GM04503 (cell line): Measurements from ENCODE around the gene ZNF792.
"Not testable (repeated sequence)": the region's sequence is repeated elsewhere in the genome, so short reads cannot be mapped to it uniquely, and the experiment has no call there.

Experiments used
- DNase-seq: peaks from one replicate; pipeline ENCODE4 v3.0.0-alpha.2; 2012; ENCODE audit warnings: low read depth

ZNF792 gene

DNA sequence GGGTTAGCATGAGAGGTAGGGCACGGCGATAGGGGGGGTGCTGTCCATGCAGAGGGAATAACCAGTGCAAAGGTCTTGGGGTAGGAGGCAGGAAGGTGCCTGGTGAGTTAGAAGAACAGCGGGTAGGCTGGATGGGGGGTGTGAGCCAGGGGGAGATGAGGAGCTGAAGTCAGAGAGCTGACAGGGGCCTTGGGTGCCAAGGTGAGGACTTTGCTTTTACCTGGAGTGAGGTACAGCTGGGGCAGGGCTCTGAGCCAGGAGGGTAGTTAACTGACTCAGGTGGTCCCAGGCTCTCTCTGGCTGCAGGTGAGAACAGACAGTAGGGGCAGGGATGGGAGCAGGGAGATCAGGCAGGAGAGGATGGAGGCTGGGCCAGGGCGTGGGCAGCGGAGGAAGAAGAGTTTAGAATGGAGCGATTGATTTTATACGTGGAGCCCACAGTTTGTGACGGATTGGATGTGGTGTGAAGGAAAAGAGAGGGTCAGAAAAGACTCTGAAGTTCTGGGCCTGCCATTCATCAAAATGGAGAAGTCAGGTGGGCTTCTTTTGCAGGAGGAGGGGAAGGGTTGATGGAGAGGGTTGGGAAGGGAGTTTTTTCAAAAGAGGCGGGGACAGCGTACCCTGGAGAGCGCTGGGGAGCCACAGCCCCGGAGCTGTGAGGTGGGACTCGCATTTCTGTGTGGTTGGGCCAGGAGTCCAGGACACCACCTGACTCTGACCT lies 34.9 kb upstream of the ZNF792 start:
- no peak for DNase-seq

DNA sequence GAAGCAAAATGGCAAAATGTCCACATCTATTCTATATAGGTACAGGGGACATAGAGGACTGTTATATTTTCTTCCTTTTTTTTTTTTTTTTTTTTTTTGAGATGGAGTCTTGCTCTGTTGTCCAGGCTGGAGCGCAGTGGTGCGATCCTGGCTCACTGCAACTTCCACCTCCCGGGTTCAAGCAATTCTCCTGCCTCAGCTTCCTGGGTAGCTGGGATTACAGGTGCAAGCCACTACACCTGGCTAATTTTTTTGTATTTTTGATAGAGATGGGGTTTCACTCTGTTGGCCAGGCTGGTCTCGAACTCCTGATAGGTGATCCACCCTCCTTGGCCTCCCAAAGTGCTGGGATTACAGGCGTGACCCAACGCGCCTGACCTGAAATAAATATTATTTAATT lies 34.2 kb upstream of the ZNF792 start:
- DNase-seq, result not testable (repeated sequence)

DNA sequence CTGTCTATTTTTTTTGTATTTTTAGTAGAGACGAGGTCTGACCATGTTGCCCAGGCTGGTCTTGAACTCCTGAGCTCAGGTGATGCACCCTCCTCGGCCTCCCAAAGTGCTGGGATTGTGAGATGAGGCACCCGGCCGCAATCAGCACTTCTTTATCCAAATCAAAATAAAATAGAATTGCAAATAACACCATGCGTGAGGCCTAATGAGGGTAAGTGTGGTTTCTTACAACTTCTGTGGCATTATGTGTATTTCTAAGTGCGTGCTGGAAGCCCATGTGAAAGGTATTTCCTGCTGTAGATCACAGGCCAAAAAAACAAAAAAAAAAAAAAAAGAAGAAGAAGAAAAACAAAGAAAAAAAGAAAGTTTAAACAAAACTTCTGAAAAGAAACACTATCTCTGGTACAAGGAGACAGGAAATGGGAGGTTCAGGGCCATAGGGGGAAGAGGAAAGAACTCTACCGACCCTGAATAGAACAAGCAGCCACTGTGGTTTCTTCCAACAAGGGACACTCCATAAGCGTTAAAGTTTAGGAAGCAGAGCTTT lies 33.1 kb upstream of the ZNF792 start:
- DNase-seq, result no peak

DNA sequence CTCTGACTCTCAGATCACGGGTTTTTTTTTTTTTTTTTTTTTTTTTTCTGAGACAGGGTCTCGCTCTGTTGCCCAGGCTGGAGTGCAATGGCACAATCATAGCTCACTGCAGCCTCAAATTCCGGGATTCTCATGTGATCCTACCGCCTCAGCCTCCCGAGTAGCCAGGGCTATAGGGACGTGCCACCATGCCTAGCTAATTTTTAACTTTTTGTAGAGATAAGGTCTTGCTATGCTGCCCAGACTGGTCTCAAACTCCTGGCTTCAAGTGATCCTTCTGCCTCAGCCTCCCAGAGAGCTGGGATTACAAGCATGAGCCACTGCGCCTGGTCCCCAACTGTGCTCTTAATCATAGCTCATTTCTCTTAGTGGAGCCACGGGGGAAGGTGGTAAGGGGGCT lies 31.5 kb upstream of the ZNF792 start:
- no peak for DNase-seq

DNA sequence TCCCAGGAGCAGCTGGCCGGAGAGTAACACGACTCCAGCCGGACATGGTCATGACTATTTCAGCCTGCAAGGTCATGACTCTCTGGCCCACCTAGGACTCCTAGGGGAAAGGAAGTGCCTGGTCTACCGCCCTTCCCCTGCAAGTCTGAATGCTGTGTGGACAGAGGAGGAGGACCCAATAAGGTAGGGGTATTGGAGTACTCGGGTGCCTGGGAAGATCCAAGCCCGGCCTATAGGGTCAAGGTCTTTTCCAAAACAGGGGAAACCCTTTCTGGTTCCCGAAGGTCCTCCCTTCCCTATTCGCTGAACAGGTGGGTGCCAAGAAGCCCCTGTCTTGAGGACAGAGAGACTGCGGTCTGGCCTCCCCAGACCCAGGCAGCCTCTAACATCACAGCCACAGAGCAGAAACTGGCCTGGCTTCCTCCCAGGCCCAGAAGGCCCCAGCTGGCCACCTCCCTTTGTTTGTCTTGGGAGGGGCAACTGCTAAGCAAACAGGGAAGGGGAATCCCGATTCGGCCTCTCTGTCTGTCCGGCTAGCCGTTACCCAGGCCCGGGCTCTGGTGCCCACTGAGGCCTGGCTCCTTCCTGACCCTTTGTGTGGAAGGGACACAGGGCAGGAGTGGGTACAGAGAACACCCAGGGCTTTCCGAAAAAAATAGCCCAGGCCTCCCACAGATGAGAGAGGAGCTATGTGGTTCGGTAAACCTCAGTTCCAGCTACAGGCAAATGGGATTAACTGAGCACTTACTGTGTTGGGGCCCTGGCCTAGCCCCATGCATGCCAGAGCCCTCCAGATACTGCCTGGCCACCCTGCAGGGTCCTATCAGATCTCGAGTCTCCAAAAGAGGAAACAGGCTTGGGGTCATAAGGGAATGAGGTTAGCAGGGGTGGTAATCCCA lies 30.9 kb upstream of the ZNF792 start:
- no peak for DNase-seq

DNA sequence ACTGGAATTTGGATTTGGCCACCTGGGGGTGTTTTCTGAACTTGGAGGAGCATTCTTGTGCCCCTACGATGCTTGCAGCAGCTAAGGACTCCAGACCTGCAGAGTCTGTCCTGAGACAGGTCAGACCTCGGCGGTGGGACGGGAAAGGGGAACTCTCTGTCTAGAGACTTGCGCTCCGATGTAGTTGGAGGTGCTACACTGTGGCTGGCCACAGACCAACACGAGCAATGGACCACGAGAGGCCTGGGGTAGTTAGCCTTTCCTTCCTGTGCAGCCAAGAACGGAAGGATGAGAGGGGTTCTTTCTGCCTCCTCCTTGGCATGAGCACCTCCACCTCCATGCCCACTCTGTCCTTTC lies 30.2 kb upstream of the ZNF792 start:
- DNase-seq, result no peak

DNA sequence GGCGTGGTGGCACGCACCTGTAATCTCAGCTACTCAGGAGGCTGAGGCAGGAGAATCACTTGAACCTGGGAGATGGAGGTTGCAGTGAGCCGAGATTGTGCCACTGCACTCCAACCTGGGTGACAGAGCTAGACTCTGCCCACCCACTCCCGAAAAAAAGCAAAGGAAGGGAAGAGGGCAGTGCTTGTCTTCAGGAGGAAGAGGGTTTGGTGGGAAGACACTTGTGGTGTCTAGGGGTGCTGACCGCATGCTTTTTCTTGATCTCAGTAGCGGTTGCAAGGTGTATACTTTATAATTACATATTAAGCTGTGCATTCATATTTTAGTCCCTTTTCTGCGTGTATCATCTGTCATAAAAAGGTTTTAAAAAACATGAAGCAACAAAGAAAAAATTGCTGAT lies 28.6 kb upstream of the ZNF792 start:
- not testable (repeated sequence) for DNase-seq

DNA sequence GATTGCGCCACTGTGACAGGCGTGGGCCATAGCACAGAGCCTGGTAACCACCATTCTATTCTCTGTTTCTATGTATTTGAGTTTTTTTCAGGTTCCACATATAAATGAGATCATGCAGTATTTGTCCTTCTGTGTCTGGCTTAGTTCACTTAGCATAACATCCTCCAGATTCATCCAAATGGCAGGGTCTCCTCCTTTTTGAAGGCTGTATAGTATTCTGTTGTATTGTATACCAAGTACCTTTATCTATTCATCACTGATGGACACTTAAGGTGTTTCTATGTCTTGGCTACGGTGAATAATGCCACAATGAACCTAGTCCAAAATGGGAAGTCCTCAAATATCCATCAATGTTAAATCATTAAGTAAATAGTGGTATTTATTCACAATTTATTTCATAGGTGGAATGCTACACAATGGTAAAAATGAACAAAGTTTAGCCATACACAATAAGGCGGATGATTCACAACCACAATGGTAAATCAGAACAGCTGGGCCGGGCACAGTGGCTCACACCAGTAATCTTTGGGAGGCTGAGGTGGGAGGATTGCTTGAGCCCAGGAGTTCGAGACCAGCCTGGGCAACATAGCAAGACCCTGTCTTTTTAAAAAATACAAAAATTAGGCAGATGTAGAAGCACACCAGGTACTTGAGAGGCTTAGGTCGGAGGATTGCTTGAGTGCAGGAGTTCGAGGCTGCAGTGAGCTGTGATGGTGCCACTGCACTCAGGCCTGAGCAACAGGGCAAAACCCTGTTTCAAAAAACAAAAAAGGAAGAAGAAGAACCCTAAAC lies 27.7 kb upstream of the ZNF792 start:
- DNase-seq, result no peak

DNA sequence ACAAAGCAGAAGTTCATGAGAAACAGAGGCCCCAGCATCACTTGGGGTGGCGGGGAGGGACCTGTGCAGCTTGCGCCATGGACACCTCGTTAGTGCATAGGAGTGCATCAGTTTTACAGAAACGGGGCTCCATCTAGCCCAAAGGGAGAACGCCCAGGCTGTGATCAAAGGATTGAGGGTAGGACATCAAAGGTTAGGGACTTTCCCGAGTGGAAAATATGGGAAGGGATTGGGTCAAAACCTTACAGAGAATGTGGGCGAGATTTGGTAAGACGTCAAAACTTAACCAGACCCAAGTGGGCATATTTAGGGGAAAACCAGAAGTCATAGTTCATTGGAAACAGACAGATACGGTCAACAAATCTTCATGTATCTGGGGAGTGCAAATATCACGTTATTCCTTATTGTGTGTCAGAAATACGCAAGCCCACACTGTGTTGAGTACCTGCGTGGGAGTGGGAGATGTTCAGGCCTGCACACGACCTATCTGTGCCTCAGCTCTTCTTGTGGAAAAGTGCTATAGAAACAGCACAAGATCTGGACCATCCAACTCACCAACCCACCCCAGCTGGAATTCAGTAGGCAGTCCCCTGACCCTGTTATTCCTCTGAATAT lies 26.7 kb upstream of the ZNF792 start:
- DNase-seq, result no peak

DNA sequence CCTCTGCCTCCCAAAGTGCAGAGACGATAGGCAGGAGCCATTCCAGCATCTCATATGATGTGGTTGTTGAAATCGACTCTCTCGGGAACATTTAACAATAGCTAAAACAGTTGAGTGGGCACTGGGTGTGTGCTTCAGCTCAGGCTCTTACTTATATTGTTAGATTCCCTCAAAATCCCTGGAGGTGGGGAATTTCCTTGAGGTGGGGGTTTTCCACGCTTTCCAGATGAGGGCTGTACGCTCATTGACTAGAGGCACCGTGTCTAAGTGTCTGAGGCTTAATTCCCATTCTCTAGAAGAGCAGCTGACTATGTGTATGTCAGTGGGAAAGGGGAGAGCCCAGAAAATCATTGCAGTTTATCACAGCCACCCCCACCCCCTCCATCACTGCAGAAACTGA lies 25.3 kb upstream of the ZNF792 start:
- no peak for DNase-seq

DNA sequence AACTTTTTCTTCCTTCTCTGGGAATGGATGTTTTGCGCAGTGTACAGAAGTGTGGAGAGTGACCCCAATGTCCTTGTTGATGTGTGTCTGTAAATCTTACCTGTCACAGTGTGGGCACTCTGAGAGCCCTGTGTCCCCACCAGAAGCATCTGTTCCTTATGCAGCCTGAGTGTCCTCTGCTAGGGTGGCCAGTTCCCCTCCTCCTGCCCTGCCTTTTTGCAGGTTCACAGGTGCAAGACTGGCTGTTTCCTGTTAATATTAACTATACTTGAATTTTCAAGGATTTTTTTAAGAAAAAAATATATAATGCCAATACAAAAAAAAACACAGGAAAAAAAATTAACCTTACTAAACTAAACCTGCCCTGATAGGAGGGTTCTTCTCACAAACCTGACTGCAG lies 24.1 kb upstream of the ZNF792 start:
- no peak for DNase-seq

DNA sequence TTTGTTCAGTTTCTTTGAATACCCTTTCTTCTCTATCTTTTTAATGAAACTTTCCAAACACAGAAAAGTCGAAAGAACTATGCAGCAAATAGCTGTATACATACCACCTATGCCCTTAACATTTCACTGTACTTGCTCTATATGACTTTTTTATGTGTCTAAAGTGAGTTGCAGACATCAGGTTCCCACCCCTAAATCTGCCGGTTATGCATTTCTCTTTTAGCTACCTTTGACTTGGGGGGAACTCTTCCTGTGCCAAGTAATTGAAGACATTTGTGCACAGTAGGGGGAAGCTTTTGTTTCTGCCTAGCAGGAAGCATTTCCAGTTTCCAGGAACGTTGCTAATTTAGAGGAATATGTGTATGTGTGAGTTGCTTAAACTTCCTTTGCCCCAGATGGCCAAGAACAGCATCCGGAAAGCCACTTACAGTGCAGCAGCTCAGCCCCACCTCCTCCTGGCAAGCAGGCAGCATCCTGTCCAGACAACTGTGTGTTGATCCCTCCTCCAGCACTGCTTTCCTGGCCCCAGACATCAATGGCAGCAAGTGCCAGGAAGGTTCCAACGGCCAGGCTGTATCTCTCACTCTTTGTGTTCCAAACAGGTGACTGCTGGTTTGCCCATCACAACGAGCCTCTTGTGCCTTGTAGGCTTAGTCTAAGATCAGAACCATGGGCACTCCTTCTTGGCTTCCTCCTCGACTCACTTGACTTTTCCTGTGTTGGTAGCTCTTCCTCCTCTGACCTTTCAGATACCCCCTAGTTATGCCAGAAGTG lies 21.4 kb upstream of the ZNF792 start:
- no peak for DNase-seq

DNA sequence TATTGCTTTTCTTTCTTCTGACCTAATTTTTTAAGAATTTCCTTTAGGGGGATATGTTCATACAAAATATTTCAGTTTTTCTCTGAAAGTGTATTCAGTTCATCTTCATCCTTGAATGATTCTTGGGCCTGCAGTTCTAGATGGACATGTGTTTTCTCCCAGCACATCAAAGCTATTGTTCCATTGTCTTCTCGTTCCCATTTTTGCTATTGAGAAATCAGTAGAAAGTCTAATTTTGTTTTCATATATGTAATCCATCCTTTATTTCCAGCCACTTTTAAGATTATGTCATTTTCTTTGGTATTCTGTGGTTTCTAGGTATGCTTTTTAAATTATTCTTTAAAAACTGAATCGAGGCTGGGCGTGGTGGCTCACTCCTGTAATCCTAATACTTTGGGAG lies 20.3 kb upstream of the ZNF792 start:
- DNase-seq, result no peak

DNA sequence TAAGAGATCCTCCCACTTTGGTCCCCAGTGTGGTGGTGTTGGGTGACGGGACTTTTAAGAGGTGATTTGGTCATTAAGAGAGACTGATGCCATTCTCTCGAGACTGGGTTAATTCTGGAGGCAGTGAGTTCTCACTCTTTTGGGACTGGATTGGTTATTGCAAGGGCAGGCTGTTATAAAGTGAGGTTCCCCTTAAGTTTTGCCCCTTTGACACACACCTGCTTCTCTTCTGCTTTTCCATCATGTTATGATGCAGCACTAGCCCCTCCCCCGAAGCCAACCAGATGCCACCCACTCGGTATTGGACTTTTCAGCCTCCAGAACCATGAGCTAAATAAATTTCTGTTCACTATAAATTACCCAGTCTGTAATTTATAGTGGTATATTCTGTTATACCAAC lies 19.8 kb upstream of the ZNF792 start:
- no peak for DNase-seq

DNA sequence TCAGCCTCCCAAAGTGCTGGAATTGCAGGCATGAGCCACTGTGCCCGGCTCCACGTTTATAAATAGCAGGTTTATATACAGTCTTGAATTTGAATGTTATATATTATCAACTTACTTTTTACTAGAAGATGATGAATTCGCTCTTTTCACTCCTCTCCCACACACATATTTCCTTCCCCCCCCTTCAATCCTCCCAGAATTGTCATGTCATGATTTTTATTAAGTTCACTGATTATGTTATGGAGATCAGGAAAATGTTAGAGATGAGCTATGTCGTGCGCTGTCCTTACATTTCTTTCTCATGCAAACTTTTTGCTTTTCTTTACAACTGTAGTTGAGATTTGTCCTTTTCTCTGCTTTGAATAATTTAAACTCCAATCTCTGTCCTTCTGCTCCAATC lies 18.2 kb upstream of the ZNF792 start:
- no peak for DNase-seq

DNA sequence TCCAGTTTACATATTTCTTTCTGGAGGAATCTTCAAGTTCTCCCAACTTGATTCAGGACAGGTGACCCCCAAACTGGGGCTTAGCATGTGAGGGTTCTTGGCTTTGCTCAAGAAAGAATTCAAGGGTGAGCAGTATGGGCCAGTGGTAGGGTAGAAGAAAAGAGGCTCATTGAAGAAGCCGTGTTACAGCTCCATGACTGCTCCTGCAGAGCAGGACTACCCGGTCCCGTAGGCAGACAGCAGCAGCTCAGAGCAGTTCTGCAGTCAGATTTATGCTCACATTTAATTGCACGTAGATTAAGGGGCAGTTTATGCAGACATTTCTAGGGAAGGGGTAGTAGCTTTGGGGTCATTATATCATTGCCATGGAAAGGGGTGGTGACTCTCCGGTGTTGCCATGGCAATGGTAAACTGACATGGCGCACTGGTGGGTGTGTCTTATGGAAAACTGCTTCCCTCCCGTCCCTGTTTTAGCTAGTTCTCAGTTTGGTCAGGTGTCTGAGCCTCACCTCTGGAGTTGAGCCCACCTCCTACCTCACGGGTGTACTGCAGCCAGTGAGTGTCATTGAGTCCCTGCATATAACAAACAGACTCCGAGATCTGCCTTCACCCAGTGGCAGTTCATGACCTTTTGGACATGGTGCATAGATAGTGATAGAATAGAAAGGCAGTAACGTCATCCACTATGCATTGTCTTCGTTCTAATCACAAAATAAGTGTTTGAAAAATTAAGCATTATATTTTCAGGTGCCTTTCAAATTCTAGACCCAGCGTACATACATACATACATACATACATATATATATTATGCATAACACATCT lies 16.0 kb upstream of the ZNF792 start:
- no peak for DNase-seq

DNA sequence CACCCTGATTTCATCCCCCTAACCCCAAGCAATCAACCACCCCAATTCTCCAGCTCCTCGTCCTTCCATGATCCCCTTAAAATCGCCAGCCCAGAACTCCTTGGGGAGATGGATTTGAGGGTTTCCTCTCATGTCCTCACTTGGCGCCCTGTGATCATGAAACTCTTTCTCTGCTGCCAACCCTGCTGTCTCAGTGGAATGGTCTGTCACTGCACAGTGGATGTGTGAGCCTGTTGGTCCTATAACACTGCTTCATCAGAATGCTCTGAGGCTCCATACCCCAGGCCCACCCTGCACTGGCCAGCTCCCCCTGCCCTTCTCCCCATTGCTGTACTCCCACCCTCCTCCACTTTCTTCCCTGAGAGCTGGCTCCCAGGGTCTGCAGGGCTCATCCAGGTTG lies 12.6 kb upstream of the ZNF792 start:
- no peak for DNase-seq

DNA sequence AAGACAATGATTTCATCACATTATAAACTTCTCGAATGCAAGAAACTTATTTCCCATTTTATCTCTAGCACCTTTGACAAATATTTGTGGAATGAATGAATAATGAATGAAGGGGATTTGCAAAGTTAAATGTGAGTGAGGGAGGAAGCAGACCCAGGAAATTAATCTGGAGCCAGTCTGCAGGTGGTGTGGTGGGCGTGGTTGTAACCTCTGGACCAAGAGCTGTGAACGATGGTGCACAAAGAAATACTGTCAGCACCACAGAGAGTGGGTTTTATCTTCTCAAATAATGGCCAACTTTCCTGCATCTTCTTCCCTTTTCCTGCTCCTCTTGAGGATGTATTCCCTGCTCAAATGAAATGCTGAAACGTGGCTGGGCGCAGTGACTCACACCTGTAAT lies 11.0 kb upstream of the ZNF792 start:
- no peak for DNase-seq

DNA sequence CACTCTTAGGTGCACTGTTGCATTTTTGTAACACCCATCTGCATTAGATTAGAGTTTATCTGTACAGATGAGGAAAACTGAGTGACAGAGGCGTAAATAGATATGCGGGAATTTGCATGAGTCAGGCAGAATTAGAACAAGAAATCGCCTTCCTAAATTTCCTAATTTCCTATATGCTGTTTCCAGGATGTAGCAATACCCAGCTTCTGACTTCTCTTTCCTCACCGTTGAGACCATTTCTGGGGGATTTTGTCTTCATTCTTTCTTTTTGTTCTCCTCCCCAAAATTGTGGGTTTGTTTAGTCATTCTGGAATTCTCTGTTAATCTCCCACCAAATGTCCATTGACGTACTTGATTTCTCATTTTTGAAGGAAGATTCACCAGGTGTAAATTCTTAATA lies 10.6 kb upstream of the ZNF792 start:
- DNase-seq, result no peak

DNA sequence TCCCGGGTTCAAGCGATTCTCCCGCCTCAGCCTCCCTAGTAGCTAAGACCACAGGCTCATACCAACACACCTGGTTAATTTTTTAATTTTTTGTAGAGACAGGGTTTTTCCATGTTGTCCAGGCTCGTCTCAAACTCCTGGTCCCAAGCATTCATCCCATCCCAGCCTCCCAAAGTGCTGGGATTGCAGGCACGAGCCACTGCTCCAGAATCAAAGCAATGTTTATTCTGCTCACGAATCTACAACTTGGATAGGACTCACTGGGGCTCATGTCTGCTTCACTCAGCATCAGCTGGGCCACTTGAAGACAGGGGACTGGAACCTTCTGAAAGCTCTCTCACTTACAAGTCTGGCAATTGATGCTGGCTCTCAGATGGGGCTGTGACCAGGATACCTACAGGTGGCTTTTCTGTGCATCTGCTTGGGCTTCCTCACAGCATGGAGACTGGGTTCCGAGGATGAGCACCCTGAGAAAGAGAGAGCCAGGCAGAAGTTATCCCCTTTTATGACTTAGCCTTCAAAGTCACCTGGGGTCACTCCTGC lies 8.2 kb upstream of the ZNF792 start:
- no peak for DNase-seq
